ENCODE results near the gene KLK11. TPM values are rescaled to one million over a fixed set of nuclear protein-coding genes. Genes with fewer than 3 reads are reported as not detected.
"Not testable (repeated sequence)": the region's sequence is repeated elsewhere in the genome, so short reads cannot be mapped to it uniquely, and the experiment has no call there.

Gene KLK11
- total RNA-seq, 2 experiments from 2014 or later: not detected

GRCh38 chr19:50994129-50994528 is 32.3 kb downstream of the KLK11 start:
- H3K4me3 Mint-ChIP-seq: no peak overlapping the region
- no peaks in the 10 kb centered on the region for H3K9me3 Mint-ChIP-seq
- peak; percentile 34 for ATAC-seq
- CTCF ChIA-PET: interaction anchor here (0.6 kb wide), 1 partner anchor 27 kb away, joined by 3 read pairs; no protein-coding TSS in a partner anchor
- peak; percentile 27 for DNase-seq
- POLR2A ChIA-PET: no interaction called here
- H3K36me3 Mint-ChIP-seq (ENCODE audit: low read depth): no peaks in the 10 kb centered on the region
- H3K27me3 Mint-ChIP-seq: peaks cover 27% of the 10 kb centered on the region
- no peak overlapping the region for H3K27ac Mint-ChIP-seq
- no peaks in the 10 kb centered on the region for H3K4me1 Mint-ChIP-seq (ENCODE audit: low read depth)
- intact Hi-C loops (cut with micrococcal nuclease): no loop called here
- TF ChIP-seq, protein P1, sequence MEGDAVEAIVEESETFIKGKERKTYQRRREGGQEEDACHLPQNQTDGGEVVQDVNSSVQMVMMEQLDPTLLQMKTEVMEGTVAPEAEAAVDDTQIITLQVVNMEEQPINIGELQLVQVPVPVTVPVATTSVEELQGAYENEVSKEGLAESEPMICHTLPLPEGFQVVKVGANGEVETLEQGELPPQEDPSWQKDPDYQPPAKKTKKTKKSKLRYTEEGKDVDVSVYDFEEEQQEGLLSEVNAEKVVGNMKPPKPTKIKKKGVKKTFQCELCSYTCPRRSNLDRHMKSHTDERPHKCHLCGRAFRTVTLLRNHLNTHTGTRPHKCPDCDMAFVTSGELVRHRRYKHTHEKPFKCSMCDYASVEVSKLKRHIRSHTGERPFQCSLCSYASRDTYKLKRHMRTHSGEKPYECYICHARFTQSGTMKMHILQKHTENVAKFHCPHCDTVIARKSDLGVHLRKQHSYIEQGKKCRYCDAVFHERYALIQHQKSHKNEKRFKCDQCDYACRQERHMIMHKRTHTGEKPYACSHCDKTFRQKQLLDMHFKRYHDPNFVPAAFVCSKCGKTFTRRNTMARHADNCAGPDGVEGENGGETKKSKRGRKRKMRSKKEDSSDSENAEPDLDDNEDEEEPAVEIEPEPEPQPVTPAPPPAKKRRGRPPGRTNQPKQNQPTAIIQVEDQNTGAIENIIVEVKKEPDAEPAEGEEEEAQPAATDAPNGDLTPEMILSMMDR (IDR thresholded peaks at IDR 0.05): no peak

- no peaks in the 10 kb centered on the region for H3K9me3 Mint-ChIP-seq
- no peaks in the 10 kb centered on the region for H3K36me3 Mint-ChIP-seq (ENCODE audit: low read depth)
- no peak for ATAC-seq
- no peak overlapping the region for H3K27ac Mint-ChIP-seq
- H3K4me1 Mint-ChIP-seq (ENCODE audit: low read depth): no peaks in the 10 kb centered on the region
- ChIA-PET POLR2A (no interaction called here), CTCF (interaction anchor here (1.0 to 1.7 kb wide), 3 partner anchors 24 to 71 kb away, joined by 3 to 4 read pairs (median 3); no protein-coding TSS in a partner anchor)
- no peak overlapping the region for H3K4me3 Mint-ChIP-seq
- TF ChIP-seq, protein P1 (IDR thresholded peaks at IDR 0.05): no peak
- intact Hi-C loops (cut with micrococcal nuclease): no loop called here
- DNase-seq: no peak
- H3K27me3 Mint-ChIP-seq: peaks cover 30% of the 10 kb centered on the region
Measured at GRCh38 chr19:50992666-50993035, 33.8 kb downstream of the KLK11 start.

DNA sequence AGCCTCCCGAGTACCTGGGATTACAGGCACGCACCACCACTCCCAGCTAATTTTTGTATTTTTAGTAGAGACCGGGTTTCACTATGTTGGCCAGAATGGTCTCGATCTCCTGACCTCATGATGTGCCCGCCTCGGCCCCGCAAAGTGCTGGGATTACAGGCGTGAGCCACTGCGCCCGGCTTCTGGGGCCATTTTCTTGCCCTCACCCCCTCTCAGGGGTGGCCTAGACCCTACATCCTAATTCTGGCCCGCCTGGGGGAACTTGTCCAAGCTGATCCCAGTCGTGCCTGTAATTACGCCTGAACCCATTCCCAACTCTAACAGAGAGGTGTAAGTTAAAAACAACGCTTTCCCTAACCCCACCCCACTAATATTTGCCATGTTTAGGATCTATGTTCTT is 42.0 kb downstream of the KLK11 start:
- H3K4me1 Mint-ChIP-seq (ENCODE audit: low read depth); POLR2A ChIA-PET; DNase-seq; H3K36me3 Mint-ChIP-seq (ENCODE audit: low read depth); ATAC-seq; CTCF ChIA-PET; intact Hi-C loops (cut with micrococcal nuclease); H3K9me3 Mint-ChIP-seq; H3K27ac Mint-ChIP-seq; H3K4me3 Mint-ChIP-seq: not testable (repeated sequence)
- peaks cover 36% of the 10 kb centered on the region for H3K27me3 Mint-ChIP-seq

DNA sequence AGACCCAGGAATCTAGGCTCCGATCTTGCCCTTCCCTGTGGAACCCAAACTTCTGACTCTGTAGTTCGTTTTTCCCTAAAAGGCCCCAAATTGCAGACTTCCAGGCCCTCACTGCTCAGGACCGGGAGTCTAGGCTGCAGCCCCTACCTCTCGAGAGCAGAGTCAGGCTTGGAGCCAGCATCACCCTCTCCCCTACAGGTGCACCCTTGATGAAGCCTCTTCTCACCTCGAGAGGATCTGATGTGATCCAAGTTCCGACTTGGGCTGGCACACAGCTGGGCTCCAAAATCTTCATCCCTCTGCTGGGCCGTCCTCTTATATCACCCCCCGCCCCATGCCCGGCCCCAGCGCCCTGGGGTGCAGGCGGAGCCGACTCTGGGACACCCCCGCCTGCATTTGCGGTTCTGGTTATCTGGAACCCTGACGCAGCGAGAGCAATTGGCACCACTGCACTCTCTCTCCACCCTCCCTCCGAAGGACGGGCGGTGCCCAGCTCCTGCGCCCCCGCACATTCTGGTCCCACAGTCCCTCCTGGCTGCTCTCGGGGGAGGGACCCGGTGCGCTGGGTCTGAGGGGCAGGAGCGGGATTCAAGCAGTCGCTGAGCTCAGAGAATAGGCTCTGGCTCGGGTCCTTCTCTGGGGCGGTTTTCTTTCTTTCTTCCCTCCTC is 42.7 kb downstream of the KLK11 start, which contains the start of gene KLK7:
Gene KLK7 (minus strand): TSS at position 293 of the 668 bp plus-strand sequence. CDS start 1,518 bp downstream, outside the sequence.
- ChIA-PET POLR2A (no interaction called here), CTCF (no interaction called here)
- peak; percentile 8 for DNase-seq
- Mint-ChIP-seq H3K27ac (no peak within 1 kb of the TSS), H3K9me3 (no peaks in the 10 kb centered on the region), H3K36me3 (ENCODE audit: low read depth) (no peaks in the 10 kb centered on the region), H3K4me1 (ENCODE audit: low read depth) (no peaks in the 10 kb centered on the region), H3K4me3 (no peak within 1 kb of the TSS), H3K27me3 (peaks cover 34% of the 10 kb centered on the region)
- intact Hi-C loops (cut with micrococcal nuclease): no loop called here
- no peak for ATAC-seq
- TF ChIP-seq, protein P1 (IDR thresholded peaks at IDR 0.05): no peak

GRCh38 chr19:50982186-50982585 is 44.2 kb downstream of the KLK11 start:
- POLR2A ChIA-PET: no interaction called here
- Mint-ChIP-seq H3K4me3 (no peak overlapping the region), H3K27ac (no peak overlapping the region), H3K27me3 (peaks cover 34% of the 10 kb centered on the region), H3K36me3 (ENCODE audit: low read depth) (no peaks in the 10 kb centered on the region), H3K4me1 (ENCODE audit: low read depth) (no peaks in the 10 kb centered on the region), H3K9me3 (no peaks in the 10 kb centered on the region)
- ATAC-seq (no peak), DNase-seq (no peak)
- intact Hi-C loops (cut with micrococcal nuclease): no loop called here
- TF ChIP-seq, protein P1 (IDR thresholded peaks at IDR 0.05): no peak
- CTCF ChIA-PET: no interaction called here
